Osteoblast (primary cell): ENCODE results near the gene ABCG8. TPM values are rescaled to one million over a fixed set of nuclear protein-coding genes. Genes with fewer than 3 reads are reported as not detected.

Source experiments
- DNase-seq: peaks from one replicate; pipeline ENCODE4 v3.0.0; 2011; ENCODE audit warnings: low spot score, mixed read lengths; ENCODE audit not compliant: insufficient read length; ENCODE audit errors: missing footprints
- H2AFZ ChIP-seq: 2 replicates; pipeline ENCODE4 v1.6.0; 2011; ENCODE audit warnings: mild to moderate bottlenecking, low read length
- H3K27ac ChIP-seq: 2 replicates; pipeline ENCODE4 v1.5.1; 2011; ENCODE audit warnings: mild to moderate bottlenecking, low read depth, low read length, moderate library complexity
- H3K27me3 ChIP-seq: 2 replicates; pipeline ENCODE4 v1.6.0; 2012; ENCODE audit warnings: mild to moderate bottlenecking, control low read depth, inconsistent platforms, low read length, moderate library complexity; ENCODE audit not compliant: insufficient read depth
- H3K36me3 ChIP-seq: 2 replicates; pipeline ENCODE4 v1.5.1; 2011; ENCODE audit warnings: mild to moderate bottlenecking, low read length, control low read depth, moderate library complexity; ENCODE audit not compliant: insufficient read depth
- H3K4me1 ChIP-seq: 2 replicates; pipeline ENCODE4 v1.5.1; 2011; ENCODE audit warnings: mild to moderate bottlenecking, low read length, control low read depth, moderate library complexity; ENCODE audit not compliant: insufficient read depth
- H3K4me2 ChIP-seq: 2 replicates; pipeline ENCODE4 v1.6.0; 2011; ENCODE audit warnings: mild to moderate bottlenecking, low read length; ENCODE audit not compliant: insufficient read depth
- H3K4me3 ChIP-seq: fragments of 200-600 bp; sonication (generic); 3 replicates; pipeline ENCODE4 v1.5.1; 2012; ENCODE audit warnings: mild to moderate bottlenecking, low read length, inconsistent platforms; ENCODE audit not compliant: insufficient read depth
- H3K79me2 ChIP-seq: 2 replicates; pipeline ENCODE4 v1.6.0; 2012; ENCODE audit warnings: mild to moderate bottlenecking, low read length, control low read depth, inconsistent platforms; ENCODE audit not compliant: insufficient read depth
- H3K9me3 ChIP-seq: 2 replicates; pipeline ENCODE4 v1.5.1; 2011; ENCODE audit warnings: low read depth, low read length, control low read depth
- H4K20me1 ChIP-seq: 2 replicates; pipeline ENCODE4 v1.6.0; 2012; ENCODE audit warnings: mild to moderate bottlenecking, low read length, control low read depth; ENCODE audit not compliant: insufficient read depth
- total RNA-seq: library from RNA; depleted of rRNA; stranded (reverse); fragments of >200 nt; gene quantifications from 2 replicates; pipeline ENCODE4 v1.2.3, GENCODE V29; 2012
- TF ChIP-seq, protein P1 (sequence below): IDR thresholded peaks from 2 replicates; pipeline ENCODE4 v1.5.1; 2011; ENCODE audit warnings: mild to moderate bottlenecking, low read depth, low read length, moderate library complexity; ENCODE audit errors: extremely low read depth

The ABCG8 gene
- total RNA-seq, 1 donor, result not detected

DNA sequence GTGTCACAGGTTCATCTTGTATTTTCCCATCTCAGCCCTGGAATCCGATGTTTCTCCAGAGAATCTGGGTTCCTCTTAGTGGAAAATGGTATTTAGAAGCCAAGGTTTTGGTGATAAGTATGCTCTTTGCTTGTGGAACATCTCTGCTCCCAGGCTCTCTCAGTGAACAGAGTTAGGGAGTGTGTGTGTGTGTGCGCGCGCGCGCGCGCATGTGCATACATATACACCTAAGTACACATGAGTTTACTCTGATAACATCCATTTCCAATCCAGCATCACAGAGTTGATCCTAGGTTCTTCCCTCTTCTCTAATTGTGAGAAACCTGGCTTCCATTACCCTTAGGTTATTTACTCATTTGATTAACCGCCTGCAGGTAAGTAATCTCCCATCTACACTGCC, 41.7 kb downstream of the ABCG8 start:
- TF ChIP-seq, protein P1, sequence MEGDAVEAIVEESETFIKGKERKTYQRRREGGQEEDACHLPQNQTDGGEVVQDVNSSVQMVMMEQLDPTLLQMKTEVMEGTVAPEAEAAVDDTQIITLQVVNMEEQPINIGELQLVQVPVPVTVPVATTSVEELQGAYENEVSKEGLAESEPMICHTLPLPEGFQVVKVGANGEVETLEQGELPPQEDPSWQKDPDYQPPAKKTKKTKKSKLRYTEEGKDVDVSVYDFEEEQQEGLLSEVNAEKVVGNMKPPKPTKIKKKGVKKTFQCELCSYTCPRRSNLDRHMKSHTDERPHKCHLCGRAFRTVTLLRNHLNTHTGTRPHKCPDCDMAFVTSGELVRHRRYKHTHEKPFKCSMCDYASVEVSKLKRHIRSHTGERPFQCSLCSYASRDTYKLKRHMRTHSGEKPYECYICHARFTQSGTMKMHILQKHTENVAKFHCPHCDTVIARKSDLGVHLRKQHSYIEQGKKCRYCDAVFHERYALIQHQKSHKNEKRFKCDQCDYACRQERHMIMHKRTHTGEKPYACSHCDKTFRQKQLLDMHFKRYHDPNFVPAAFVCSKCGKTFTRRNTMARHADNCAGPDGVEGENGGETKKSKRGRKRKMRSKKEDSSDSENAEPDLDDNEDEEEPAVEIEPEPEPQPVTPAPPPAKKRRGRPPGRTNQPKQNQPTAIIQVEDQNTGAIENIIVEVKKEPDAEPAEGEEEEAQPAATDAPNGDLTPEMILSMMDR, result no peak
- Histone ChIP-seq H3K4me1 (no peaks in the 10 kb centered on the region), H3K27me3 (no peaks in the 10 kb centered on the region), H4K20me1 (no peaks in the 10 kb centered on the region), H3K4me2 (no peak overlapping the region), H3K27ac (no peak overlapping the region), H3K9me3 (no peaks in the 10 kb centered on the region), H3K79me2 (no peaks in the 10 kb centered on the region), H3K4me3 (no peak overlapping the region), H2AFZ (no peak overlapping the region), H3K36me3 (no peaks in the 10 kb centered on the region)
- DNase-seq, result no peak

GRCh38 chr2:43880952-43881351, 42.2 kb downstream of the ABCG8 start:
- no peaks in the 10 kb centered on the region for H3K79me2 ChIP-seq
- no peak overlapping the region for H3K27ac ChIP-seq
- no peaks in the 10 kb centered on the region for H3K4me1 ChIP-seq
- no peaks in the 10 kb centered on the region for H3K9me3 ChIP-seq
- no peaks in the 10 kb centered on the region for H3K27me3 ChIP-seq
- H4K20me1 ChIP-seq, result no peaks in the 10 kb centered on the region
- H3K36me3 ChIP-seq, result no peaks in the 10 kb centered on the region
- no peak overlapping the region for H2AFZ ChIP-seq
- TF ChIP-seq, protein P1, result no peak
- no peak for DNase-seq
- H3K4me3 ChIP-seq, result no peak overlapping the region
- H3K4me2 ChIP-seq, result no peak overlapping the region

DNA sequence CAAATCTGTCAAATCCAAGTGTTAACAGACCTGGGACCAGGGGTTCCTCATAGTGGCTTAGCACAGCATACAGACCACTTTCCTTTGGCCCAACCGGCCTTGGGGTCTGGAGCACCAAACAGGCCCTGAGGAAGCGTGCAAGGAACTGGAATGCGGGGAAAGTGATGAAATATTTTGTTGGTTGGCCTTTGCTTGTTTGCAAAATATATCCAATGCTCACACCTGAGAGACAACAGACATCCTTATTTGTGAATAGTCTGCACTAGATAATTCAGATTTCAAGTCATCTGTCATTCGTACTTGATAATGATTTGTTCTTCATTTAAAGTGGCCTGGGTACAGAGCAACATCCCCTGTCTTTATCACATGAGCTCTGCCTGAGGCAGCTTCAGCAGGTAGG, 43.5 kb downstream of the ABCG8 start:
- Histone ChIP-seq H3K79me2 (no peaks in the 10 kb centered on the region), H3K27me3 (no peaks in the 10 kb centered on the region), H3K4me2 (no peak overlapping the region), H4K20me1 (no peaks in the 10 kb centered on the region), H2AFZ (no peak overlapping the region), H3K27ac (no peak overlapping the region), H3K4me3 (no peak overlapping the region), H3K36me3 (no peaks in the 10 kb centered on the region), H3K4me1 (no peaks in the 10 kb centered on the region), H3K9me3 (no peaks in the 10 kb centered on the region)
- DNase-seq, result no peak
- TF ChIP-seq, protein P1, result no peak

GRCh38 chr2:43884689-43885088, 45.9 kb downstream of the ABCG8 start:
- Histone ChIP-seq H3K9me3 (no peaks in the 10 kb centered on the region), H3K27me3 (no peaks in the 10 kb centered on the region), H3K4me3 (no peak overlapping the region), H4K20me1 (no peaks in the 10 kb centered on the region), H3K27ac (no peak overlapping the region), H2AFZ (no peak overlapping the region), H3K4me1 (no peaks in the 10 kb centered on the region), H3K79me2 (no peaks in the 10 kb centered on the region), H3K36me3 (peaks cover 18% of the 10 kb centered on the region), H3K4me2 (no peak overlapping the region)
- no peak for DNase-seq
- TF ChIP-seq, protein P1, result no peak
